Dendritic cell treated with granulocyte-macrophage colony-stimulating factor and Interleukin-4, amounts not matched to agents 40 ng/mL and 50 ng/mL, for 4 days (primary cell): Measurements from ENCODE around the gene RASGEF1C.

ENCODE experiments used
- H3K27ac Mint-ChIP-seq: one replicate; pipeline ENCODE4 v1.8.0; 2022; ENCODE audit warnings: mild to moderate bottlenecking, mixed read lengths
- H3K27me3 Mint-ChIP-seq: one replicate; pipeline ENCODE4 v1.8.0; 2022; ENCODE audit warnings: mild to moderate bottlenecking, mixed read lengths
- H3K36me3 Mint-ChIP-seq: one replicate; pipeline ENCODE4 v1.8.0; 2022; ENCODE audit warnings: low read depth, mixed read lengths
- H3K4me1 Mint-ChIP-seq: one replicate; pipeline ENCODE4 v1.8.0; 2022; ENCODE audit warnings: low read depth, mixed read lengths
- H3K4me3 Mint-ChIP-seq: one replicate; pipeline ENCODE4 v1.8.0; 2022; ENCODE audit warnings: mild to moderate bottlenecking, moderate library complexity, mixed read lengths
- H3K9me3 Mint-ChIP-seq: one replicate; pipeline ENCODE4 v1.8.0; 2022; ENCODE audit warnings: mixed read lengths
- intact Hi-C: fragments of 100-400 bp; cut with micrococcal nuclease; formaldehyde crosslinking; loops from one replicate; pipeline ENCODE4 v1.15.0; 2022

Gene RASGEF1C

DNA sequence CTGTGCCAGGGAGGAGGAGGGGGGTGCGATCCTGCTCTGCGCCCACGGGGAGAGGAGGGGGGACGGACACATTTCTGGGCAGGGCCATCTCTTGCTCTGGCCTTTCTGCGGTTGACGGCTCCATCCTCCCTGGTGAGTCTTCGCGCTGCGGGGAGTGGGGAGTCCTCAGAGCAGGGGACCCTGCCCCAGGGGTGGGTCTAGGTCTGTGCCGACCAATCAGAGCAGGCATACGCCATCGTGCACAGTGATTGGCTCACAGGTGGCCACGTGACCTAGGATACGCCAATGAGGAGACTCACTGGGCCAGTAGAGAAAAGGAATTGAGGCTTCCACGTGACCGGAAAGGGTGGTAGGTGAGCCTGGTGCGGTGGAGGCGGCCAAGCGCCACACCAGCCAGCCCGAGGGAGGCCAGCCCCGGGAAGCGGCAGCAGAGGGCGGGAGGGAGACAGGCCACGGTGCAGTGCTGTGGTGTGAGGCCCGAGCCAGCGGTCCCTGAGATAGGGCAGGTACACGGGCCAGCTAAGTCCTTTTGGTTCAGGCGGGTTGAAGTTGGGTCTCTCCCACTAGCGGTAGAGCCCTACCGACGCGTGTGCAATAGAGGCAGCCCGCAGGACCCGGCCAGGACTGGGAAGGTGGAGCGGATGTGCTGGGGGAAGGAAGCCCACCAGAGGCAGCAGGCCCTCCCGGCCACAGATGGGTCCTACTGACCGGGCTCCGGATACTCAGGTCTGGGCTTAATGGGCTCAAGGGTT lies 72.2 kb downstream of the RASGEF1C start:
- H3K27ac Mint-ChIP-seq: no peak overlapping the region
- H3K4me1 Mint-ChIP-seq: peaks cover 31% of the 10 kb centered on the region
- H3K36me3 Mint-ChIP-seq: no peaks in the 10 kb centered on the region
- no peak overlapping the region for H3K4me3 Mint-ChIP-seq
- H3K9me3 Mint-ChIP-seq: no peaks in the 10 kb centered on the region
- intact Hi-C loops: no loop called here
- peaks cover 43% of the 10 kb centered on the region for H3K27me3 Mint-ChIP-seq

DNA sequence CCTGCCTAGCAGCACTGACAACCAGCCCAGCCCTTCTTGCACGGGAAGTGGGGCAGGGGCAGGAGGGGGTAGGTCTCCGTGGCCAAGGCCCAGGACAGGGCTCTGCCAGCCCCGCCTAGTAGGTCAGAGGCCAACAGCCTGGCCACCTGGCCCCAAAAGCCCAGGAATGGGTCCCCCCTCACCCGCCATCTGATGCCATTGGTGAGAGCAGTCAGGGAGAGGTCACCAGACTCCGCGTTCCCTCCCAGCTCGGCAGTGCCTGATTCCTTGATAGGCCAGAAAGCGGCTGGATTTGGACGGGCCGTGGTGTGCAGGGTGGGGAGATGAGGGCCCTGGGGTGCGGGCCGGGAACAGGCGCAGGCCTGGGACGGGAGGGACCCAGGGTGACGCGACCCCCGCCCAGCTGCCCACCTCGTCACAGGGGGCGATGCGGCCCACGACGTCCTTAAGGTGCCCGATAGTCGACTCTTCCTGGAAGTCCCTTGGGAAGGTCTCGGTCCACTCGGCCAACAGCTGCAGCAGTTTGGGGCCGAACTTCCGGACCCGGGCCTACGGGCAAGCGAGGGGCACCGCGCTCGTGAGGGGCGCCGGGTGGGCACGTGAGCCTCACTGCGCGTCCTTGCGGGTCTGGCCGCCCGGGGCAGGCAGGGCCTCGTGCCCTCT lies 72.9 kb downstream of the RASGEF1C start:
- H3K27me3 Mint-ChIP-seq: peaks cover 44% of the 10 kb centered on the region
- intact Hi-C loops: no loop called here

DNA sequence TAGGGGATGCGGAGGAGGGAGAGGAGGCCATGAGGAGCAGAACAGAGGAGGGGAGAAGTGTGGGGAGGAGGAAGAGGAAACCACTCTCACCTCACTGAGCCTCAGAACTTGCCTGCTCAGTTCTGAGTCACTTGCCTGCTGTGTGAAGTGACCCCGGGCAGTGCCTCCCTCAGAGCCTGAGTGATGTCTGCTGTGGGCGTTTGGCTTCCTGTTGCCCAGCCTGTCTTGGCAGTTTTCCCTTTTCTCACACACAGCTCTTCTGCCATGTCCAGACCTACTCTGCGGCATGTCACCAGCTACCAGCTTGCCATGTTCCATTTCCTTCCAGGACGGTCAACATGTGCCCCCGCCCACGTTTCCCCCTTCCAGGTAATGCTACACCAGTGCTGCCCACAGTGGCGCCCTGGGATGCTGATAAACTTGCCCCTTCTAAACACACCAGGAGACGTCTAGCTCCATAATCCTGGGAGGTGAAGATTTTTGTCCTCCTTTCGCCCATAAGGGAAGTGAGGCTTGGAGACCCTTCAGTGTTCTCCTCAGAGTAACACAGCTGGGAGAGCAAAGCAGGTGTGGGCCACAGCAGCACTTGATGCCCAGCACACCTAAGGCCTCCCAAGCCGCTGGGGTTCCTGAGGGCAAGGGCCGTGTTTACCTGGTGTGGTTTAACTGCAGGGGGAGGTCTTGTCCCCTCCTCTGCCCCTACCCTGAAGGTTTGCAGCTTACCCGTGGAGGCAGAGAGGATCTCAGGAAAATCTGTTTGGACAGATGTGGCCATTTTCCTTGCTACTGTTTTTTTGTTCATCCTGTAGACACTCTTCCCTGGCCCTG lies 73.7 kb downstream of the RASGEF1C start:
- intact Hi-C loops: no loop called here

More for the DNA sequence above, 72.9 kb downstream of the RASGEF1C start:
- Mint-ChIP-seq H3K27ac (no peak overlapping the region), H3K9me3 (no peaks in the 10 kb centered on the region), H3K36me3 (no peaks in the 10 kb centered on the region), H3K4me3 (no peak overlapping the region), H3K4me1 (peaks cover 31% of the 10 kb centered on the region)

DNA sequence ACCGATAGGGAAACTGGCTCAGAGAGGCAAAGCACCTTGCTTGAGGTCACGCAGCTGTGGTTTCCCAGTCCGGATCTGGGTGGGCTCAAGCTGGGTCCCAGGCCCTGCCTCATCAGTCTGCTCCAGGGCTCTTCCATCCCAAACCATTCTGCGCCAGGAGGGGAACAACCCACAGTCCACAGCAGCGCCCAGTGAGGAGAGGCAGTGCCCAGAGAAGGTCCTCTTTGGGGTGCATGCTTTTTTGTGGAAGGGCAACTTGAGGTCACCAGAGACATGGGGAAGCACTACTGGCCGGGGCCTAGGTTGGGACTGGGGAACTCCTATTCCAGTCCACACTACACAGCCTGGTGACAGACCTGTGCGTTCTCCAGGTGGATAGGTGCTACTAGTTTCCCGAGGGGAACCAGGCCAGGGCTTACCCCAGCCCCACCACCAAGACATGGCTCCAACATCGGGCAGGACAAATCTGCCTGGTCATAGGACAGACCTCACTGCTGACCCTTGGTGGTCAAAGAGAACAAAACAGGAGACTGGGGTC lies 75.0 kb downstream of the RASGEF1C start:
- H3K4me1 Mint-ChIP-seq: peaks cover 31% of the 10 kb centered on the region
- no peaks in the 10 kb centered on the region for H3K36me3 Mint-ChIP-seq
- intact Hi-C loops: no loop called here
- no peaks in the 10 kb centered on the region for H3K9me3 Mint-ChIP-seq
- H3K27me3 Mint-ChIP-seq: peaks cover 42% of the 10 kb centered on the region
- H3K4me3 Mint-ChIP-seq: no peak overlapping the region
- H3K27ac Mint-ChIP-seq: peak overlapping the region; percentile 20

More for the DNA sequence above, 73.7 kb downstream of the RASGEF1C start:
- Mint-ChIP-seq H3K9me3 (no peaks in the 10 kb centered on the region), H3K4me1 (peaks cover 31% of the 10 kb centered on the region), H3K27ac (peak overlapping the region; percentile 40), H3K27me3 (peaks cover 47% of the 10 kb centered on the region), H3K36me3 (no peaks in the 10 kb centered on the region), H3K4me3 (peak overlapping the region; percentile 10)

DNA sequence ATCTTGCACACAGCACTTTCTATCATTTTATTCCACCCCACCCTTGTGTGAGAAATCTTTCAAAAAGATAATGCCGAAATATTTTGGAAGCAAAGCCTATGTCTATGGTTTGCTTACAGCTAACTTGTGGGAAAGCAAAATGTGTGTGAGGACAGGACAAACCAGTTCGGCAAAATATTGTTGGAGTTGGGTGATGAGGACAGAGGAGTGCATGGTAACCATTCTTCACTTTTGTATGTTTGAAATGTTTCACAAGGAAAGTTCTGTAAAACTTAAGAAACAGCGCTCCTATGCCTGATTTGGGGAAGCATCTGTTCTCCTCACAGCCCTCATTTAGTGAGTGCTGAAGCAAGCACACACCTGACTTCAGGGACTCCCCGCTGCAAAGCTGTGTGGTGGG lies 75.5 kb downstream of the RASGEF1C start:
- Mint-ChIP-seq H3K4me3 (no peak overlapping the region), H3K27me3 (peaks cover 40% of the 10 kb centered on the region), H3K27ac (no peak overlapping the region), H3K9me3 (no peaks in the 10 kb centered on the region), H3K4me1 (peaks cover 31% of the 10 kb centered on the region), H3K36me3 (no peaks in the 10 kb centered on the region)
- intact Hi-C loops: no loop called here

DNA sequence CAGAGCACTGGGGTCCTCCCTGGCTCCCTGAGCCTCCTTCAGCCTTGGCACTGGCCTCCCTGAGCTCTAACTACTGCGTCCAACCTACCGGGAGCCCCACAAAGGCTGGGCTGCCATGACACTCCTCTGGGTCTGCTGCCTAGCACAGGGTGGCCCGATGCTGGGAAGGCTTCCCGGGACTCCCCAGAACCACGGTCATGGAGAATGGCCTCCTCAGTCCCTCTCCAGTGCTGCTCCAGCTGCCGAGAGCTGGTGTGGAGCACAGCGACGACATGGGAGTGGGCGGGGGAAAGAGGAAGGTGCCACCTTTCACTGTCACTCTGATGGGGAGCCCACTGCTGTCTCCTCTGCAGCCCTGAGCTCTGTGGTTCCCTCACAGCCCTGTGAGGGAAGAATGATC lies 76.0 kb downstream of the RASGEF1C start:
- Mint-ChIP-seq H3K4me3 (no peak overlapping the region), H3K27ac (no peak overlapping the region), H3K27me3 (peaks cover 39% of the 10 kb centered on the region), H3K36me3 (no peaks in the 10 kb centered on the region), H3K9me3 (no peaks in the 10 kb centered on the region), H3K4me1 (peaks cover 31% of the 10 kb centered on the region)
- intact Hi-C loops: no loop called here

DNA sequence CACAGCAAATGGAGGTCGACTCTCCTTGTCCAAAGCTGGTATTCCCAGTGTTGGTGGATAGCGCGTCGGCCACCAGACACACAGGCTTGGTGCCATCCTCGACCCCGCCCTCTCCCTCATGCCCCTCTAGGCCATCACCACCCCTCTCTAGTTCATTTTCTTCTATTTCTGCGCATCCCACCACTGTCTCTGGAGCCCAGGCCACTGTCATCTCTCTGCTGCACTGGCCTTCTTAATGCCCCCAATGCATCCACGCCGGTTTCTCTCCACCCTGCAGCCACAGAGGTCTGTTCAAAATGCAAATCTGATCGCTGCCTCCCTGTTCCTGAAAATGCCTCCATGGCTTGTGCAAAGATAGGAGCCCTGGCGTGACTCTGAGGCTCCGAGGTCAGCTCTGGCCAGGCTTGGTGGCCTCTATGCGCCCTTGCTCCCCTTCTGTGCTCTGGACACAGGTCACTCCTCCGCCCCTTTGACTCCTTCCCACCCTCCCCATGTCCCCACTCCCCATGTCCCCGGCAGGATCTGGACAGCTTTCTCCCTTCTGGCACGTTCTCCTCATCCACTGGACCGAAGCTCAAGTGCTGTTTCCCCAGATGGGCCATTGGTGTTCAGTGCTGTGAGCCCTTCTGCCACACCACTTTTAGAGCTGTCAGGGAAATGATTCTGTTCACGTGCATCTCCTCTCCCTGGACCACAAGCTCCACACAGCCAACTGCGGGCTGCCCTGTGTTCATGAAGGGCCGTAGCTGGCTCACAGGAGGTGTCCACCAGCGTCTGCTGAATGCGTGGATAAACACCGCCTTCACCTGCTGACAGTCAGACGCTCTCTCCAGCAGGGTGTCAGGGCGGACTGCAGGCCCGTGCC lies 77.9 kb downstream of the RASGEF1C start:
- Mint-ChIP-seq H3K27me3 (peaks cover 36% of the 10 kb centered on the region), H3K4me3 (no peak overlapping the region)
- intact Hi-C loops: no loop called here

DNA sequence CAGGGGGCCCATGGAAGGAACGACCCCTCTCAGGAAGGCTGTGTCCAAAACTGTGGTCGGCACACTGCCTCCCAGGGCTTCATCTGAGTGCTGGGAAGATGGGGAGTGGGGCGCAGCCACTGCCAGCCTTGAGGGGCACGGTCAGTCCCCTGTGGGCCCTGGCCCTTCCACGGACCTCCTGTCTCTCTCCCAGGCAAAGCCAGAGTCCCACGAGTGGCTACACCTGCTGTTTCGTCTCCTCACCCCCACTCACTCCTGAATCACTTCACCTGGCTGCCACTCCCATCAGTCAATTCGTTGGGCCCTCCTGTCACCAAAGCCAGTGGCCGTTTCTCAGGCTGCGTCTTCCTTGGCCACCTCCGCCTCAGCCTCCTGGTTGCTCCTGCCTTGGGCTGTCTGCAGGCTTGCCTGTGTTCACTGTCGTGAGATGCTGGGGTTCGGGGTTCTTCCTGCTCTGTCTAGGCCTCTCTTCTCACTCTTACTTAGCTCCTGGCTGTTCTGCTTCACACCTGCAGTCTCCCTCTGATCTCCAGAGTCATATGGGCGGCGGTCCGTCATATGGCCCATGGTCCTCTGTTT lies 78.6 kb downstream of the RASGEF1C start:
- Mint-ChIP-seq H3K4me3 (no peak overlapping the region), H3K27ac (no peak overlapping the region), H3K27me3 (peaks cover 39% of the 10 kb centered on the region), H3K9me3 (no peaks in the 10 kb centered on the region), H3K4me1 (peaks cover 25% of the 10 kb centered on the region), H3K36me3 (no peaks in the 10 kb centered on the region)
- intact Hi-C loops: no loop called here

More for the DNA sequence above, 77.9 kb downstream of the RASGEF1C start:
- no peak overlapping the region for H3K27ac Mint-ChIP-seq
- no peaks in the 10 kb centered on the region for H3K36me3 Mint-ChIP-seq
- H3K9me3 Mint-ChIP-seq: no peaks in the 10 kb centered on the region
- peaks cover 31% of the 10 kb centered on the region for H3K4me1 Mint-ChIP-seq

DNA sequence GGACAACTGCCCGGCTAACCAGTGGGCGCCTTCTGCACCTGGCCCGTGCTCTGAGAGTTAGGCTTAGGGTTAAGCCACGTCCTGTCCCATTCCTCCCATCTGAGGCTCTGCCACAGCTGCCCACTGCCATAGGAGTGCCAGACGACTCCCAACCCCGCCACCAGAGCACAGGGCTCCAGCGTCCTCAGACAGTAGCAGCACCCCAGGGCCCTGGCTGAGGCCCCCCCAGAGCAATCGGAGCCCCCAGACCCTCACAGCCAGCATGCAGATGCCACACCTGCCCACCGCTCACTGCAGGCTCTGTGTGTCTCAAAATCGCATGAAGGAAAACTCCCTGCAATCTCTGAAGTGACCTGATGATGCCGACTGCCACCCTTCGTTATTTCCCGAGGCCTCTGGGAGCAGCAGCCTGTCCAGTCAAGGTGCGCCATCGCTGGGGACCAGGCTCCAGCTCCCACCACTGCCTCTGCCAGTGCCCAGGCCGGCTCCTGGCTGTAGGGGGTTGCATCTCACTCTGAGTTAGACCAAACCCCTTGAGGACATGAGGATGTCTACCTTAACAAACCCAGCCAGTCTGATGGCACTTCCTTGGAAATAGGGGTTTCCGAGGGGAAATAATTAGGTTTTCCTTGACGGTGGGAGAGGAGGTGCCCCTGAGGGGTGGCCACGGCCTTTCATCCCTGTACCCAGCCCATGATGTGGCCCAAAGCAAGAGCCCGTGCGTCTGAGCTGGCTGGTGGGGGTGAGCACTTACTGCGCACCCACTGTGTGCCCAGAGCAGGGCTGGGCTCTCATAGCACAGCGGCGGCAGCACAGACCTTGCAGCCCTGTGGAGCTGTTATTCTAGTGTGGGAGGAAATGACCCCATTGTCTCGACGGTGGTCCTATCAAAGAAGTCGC lies 79.5 kb downstream of the RASGEF1C start:
- intact Hi-C loops: no loop called here
- Mint-ChIP-seq H3K27ac (no peak overlapping the region), H3K27me3 (peaks cover 45% of the 10 kb centered on the region)

DNA sequence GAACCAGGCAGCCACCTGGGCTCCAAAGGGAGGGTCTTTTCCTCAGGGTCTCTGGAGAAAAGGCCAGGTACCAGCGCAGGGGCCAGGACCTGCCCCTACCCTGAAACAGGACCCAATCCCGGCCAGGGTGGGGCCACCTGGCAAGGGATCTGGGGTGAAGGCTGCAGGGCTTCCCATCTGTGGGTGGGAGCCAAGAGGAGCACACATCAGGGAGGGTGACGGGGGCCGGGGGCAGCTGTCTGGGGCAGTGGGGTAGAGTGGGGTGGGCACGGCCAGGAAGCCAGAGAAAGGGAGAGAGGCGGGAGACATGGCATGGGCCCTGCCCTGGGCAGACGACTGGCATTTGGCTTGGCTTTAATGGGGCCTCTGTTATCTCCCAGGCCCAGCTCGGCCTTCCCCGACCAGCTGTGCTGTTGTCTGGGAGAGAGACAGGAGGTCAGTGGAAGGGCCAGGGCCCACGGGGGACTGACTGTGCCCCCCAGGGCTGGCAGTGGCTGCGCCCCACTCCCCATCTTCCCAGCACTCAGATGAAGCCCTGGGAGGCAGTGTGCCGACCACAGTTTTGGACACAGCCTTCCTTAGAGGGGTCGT lies 80.2 kb downstream of the RASGEF1C start:
- H3K9me3 Mint-ChIP-seq: no peaks in the 10 kb centered on the region
- peaks cover 50% of the 10 kb centered on the region for H3K27me3 Mint-ChIP-seq
- peaks cover 9% of the 10 kb centered on the region for H3K4me1 Mint-ChIP-seq
- H3K4me3 Mint-ChIP-seq: no peak overlapping the region
- no peak overlapping the region for H3K27ac Mint-ChIP-seq
- no peaks in the 10 kb centered on the region for H3K36me3 Mint-ChIP-seq
- intact Hi-C loops: no loop called here

More for the DNA sequence above, 79.5 kb downstream of the RASGEF1C start:
- H3K9me3 Mint-ChIP-seq: no peaks in the 10 kb centered on the region
- no peak overlapping the region for H3K4me3 Mint-ChIP-seq
- no peaks in the 10 kb centered on the region for H3K36me3 Mint-ChIP-seq
- H3K4me1 Mint-ChIP-seq: peaks cover 17% of the 10 kb centered on the region

DNA sequence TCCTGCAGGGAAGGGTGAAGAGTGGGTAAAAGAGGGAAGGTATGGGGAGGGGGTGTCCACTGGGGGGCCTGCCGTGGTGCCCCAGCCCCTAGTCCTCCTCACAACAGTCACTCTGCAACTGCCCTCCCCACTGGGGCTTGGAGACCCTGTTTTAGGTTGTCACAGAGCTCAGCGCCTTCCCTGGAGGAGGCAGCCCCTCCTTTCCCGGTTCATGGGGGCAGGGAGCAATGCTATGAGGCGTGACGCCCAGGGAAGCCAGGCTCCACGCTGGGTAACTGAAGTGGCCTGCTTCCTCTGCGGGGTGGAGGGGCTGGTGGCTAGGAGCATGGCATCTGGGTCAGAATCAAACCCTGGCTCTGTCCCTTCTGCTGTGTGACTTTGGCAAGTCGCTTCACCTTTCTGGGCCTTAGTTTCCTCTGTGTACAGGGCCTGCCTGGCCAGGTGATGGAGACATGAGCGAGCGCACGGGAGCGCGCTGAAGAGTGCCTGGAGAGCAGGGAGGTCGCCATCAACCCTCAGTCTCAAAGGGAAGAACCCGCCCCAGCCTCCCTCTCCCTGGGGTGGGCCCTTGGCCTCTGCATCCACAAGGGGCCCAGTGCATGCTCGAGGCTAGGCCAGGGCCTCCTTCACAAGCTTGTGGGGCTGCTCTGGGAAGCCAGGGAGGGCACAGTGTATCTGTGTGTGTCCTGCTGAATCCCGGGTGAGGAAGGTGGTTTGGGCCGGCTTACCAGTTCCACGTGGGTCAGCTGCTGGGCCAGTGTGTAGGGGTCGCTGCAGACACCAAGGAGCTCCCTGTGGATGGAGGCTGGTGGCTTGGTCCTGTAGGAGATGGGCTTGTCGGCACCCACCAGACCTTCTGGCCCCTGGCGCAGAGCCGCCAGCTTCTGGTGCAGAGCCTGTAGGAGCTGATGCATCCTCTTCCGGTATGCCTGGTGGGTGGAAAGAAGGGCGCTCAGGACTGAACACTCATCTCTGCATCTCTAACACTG lies 81.0 kb downstream of the RASGEF1C start:
- no peak overlapping the region for H3K27ac Mint-ChIP-seq
- no peaks in the 10 kb centered on the region for H3K36me3 Mint-ChIP-seq
- H3K9me3 Mint-ChIP-seq: no peaks in the 10 kb centered on the region
- no peak overlapping the region for H3K4me3 Mint-ChIP-seq
- peaks cover 51% of the 10 kb centered on the region for H3K27me3 Mint-ChIP-seq
- H3K4me1 Mint-ChIP-seq: peaks cover under 1% of the 10 kb centered on the region
- intact Hi-C loops: loop anchor here (2.0 kb wide), 1 partner anchor 81 kb away; the partner anchor contains the start of gene RASGEF1C
